Measurements from ENCODE around the gene NWD2. TPM values are rescaled to one million over a fixed set of nuclear protein-coding genes. Genes with fewer than 3 reads are reported as not detected.

The NWD2 gene
- total RNA-seq, 1 experiment from 2014 or later = not detected

DNA sequence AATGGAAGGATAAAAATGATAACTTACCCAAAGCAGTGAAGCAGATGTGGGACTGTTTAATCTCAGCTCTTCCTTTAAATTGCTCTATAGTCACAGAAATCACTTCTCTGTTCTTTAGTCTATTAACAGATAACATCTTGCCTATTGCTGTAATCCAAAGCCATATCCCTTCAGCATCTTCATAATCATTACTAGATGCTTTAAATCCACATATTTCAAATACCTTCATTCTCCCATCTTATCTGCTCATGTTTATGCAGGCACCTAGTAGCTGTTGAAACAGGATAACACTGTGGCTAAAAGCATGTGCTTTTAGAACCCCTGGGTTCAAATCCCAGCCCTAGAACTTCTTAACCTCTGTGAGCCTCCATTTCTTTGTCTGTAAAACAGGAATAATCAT is 231.7 kb downstream of the NWD2 start:
- Histone ChIP-seq H3K4me1 (replicated peaks; ENCODE audit: insufficient read depth) (peaks cover 22% of the 10 kb centered on the region), H3K9me3 (ENCODE audit: insufficient read depth, low read depth) (no peaks in the 10 kb centered on the region), H4K20me1 (ENCODE audit: insufficient read depth) (no peaks in the 10 kb centered on the region), H3F3A (ENCODE audit: insufficient read depth, low read depth) (peaks cover 9% of the 10 kb centered on the region; the same call in 1 of the 2 replicates), H3K27ac (no peak overlapping the region), H3K4me2 (no peak overlapping the region), H3K4me3 (no peak overlapping the region), H2AFZ (no peak overlapping the region), H3K79me2 (ENCODE audit: low read depth) (no peaks in the 10 kb centered on the region), H3K27me3 (ENCODE audit: insufficient read depth, low read depth) (no peaks in the 10 kb centered on the region), H3K36me3 (ENCODE audit: low read depth) (no peaks in the 10 kb centered on the region), H3K9me2 (ENCODE audit: insufficient read depth) (no peaks in the 10 kb centered on the region)
- ChIA-PET POLR2A (ENCODE audit: unreplicated experiment) (no interaction called here), CTCF (no interaction called here)
- BruUV-seq (replicated peaks) = no TSS peak
- intact Hi-C loops (cut with micrococcal nuclease; ENCODE audit: unreplicated experiment) = no loop called here
- TF ChIP-seq, protein P1, sequence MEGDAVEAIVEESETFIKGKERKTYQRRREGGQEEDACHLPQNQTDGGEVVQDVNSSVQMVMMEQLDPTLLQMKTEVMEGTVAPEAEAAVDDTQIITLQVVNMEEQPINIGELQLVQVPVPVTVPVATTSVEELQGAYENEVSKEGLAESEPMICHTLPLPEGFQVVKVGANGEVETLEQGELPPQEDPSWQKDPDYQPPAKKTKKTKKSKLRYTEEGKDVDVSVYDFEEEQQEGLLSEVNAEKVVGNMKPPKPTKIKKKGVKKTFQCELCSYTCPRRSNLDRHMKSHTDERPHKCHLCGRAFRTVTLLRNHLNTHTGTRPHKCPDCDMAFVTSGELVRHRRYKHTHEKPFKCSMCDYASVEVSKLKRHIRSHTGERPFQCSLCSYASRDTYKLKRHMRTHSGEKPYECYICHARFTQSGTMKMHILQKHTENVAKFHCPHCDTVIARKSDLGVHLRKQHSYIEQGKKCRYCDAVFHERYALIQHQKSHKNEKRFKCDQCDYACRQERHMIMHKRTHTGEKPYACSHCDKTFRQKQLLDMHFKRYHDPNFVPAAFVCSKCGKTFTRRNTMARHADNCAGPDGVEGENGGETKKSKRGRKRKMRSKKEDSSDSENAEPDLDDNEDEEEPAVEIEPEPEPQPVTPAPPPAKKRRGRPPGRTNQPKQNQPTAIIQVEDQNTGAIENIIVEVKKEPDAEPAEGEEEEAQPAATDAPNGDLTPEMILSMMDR (conservative IDR thresholded peaks at IDR 0.05) = no peak
- TF ChIP-seq EZH2 (IDR thresholded peaks at IDR 0.05; ENCODE audit: low read depth) = no peak
- DNase-seq = no peak

DNA sequence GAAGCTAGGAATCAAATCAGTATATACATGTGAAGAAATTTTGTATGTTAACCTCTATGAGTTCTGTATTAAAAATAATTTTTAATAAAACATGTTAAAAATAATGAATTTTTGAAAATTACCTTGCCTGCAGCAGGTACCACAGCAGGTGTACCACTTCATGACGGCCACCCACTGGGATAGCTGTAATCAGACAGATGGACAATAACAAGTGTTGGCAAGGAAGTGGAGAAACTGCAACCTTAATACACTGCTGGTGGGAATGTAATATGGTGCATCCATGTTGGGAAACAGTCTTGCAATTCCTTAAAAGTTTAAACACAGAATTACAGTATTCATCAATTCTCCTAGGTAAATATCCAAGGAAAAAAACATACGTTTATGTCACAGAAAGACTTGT is 232.1 kb downstream of the NWD2 start:
- Histone ChIP-seq H3K27ac (no peak overlapping the region), H3K36me3 (ENCODE audit: low read depth) (no peaks in the 10 kb centered on the region), H2AFZ (no peak overlapping the region), H4K20me1 (ENCODE audit: insufficient read depth) (no peaks in the 10 kb centered on the region), H3K79me2 (ENCODE audit: low read depth) (no peaks in the 10 kb centered on the region), H3K4me1 (replicated peaks; ENCODE audit: insufficient read depth) (peaks cover 17% of the 10 kb centered on the region), H3K9me2 (ENCODE audit: insufficient read depth) (no peaks in the 10 kb centered on the region), H3K4me2 (no peak overlapping the region), H3K9me3 (ENCODE audit: insufficient read depth, low read depth) (no peaks in the 10 kb centered on the region), H3K4me3 (no peak overlapping the region), H3F3A (ENCODE audit: insufficient read depth, low read depth) (0 out of 2 replicates have a peak, but pooled peaks cover 4% of the 10 kb centered on the region), H3K27me3 (ENCODE audit: insufficient read depth, low read depth) (no peaks in the 10 kb centered on the region)
- no peak for DNase-seq
- no TSS peak for BruUV-seq (replicated peaks)
- ChIA-PET CTCF (no interaction called here), POLR2A (ENCODE audit: unreplicated experiment) (no interaction called here)
- intact Hi-C loops (cut with micrococcal nuclease; ENCODE audit: unreplicated experiment) = no loop called here
- no peak for TF ChIP-seq EZH2 (IDR thresholded peaks at IDR 0.05; ENCODE audit: low read depth)
- TF ChIP-seq, protein P1 (conservative IDR thresholded peaks at IDR 0.05) = no peak

DNA sequence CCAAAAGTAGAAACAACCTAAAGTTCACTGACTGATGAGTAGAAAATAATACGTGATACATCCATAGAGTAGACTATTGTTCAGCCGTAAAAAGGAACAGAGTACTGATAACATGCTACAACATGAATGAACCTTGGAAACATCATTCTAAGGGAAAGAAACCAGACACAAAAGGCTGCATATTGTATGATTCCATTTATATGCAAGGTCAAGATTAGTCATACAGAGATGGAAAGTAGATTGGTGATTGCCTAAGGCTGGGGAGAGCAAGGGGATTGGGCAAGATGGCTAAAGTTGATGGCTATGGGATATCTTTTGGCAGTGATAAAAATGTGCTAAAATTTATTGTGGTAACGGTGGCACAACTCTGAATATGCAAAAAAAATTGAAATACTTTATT is 232.6 kb downstream of the NWD2 start:
- Histone ChIP-seq H3K36me3 (ENCODE audit: low read depth) (no peaks in the 10 kb centered on the region), H3K9me2 (ENCODE audit: insufficient read depth) (no peaks in the 10 kb centered on the region), H3K9me3 (ENCODE audit: insufficient read depth, low read depth) (no peaks in the 10 kb centered on the region), H3K27ac (no peak overlapping the region), H3K79me2 (ENCODE audit: low read depth) (no peaks in the 10 kb centered on the region), H3K4me3 (no peak overlapping the region), H4K20me1 (ENCODE audit: insufficient read depth) (no peaks in the 10 kb centered on the region), H2AFZ (no peak overlapping the region), H3K4me2 (no peak overlapping the region), H3K4me1 (replicated peaks; ENCODE audit: insufficient read depth) (peaks cover 13% of the 10 kb centered on the region), H3F3A (ENCODE audit: insufficient read depth, low read depth) (no peaks in the 10 kb centered on the region), H3K27me3 (ENCODE audit: insufficient read depth, low read depth) (no peaks in the 10 kb centered on the region)
- DNase-seq = peak in 1 of 2 experiments; percentile 48
- no TSS peak for BruUV-seq (replicated peaks)
- POLR2A ChIA-PET (ENCODE audit: unreplicated experiment) = no interaction called here
- intact Hi-C loops (cut with micrococcal nuclease; ENCODE audit: unreplicated experiment) = no loop called here
- CTCF ChIA-PET = no interaction called here
- no peak for TF ChIP-seq EZH2 (IDR thresholded peaks at IDR 0.05; ENCODE audit: low read depth)
- TF ChIP-seq, protein P1 (conservative IDR thresholded peaks at IDR 0.05) = no peak
